ENCODE data around the gene ARRDC1.
"Not testable (repeated sequence)": the region's sequence is repeated elsewhere in the genome, so short reads cannot be mapped to it uniquely, and the experiment has no call there.

ARRDC1 gene

DNA sequence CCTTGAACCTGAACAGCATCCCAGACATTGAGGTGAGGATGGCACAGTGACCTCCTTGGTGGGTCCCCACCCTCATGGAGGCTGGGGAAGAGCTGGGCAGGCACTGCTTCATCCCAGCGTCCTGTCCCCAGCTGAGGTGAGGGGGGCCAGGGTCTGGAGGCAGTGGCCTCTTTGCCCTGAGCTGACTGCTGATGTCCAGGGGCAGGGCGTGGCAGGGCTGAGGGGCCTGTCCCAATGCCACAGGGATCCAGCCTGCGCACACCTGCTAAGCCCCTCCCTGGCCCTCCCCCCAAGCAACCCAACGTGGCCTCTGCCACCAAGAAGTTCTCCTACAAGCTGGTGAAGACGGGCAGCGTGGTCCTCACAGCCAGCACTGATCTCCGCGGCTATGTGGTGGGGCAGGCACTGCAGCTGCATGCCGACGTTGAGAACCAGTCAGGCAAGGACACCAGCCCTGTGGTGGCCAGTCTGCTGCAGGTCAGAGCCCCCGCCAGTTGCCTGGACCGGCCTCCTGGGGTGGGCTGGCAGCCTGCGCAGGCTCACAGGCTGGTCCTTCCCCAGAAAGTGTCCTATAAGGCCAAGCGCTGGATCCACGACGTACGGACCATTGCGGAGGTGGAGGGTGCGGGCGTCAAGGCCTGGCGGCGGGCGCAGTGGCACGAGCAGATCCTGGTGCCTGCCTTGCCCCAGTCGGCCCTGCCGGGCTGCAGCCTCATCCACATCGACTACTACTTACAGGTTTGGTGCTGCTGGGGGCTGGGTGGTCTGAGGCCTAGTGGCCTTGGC, 8.4 kb downstream of the ARRDC1 start:
- DNase-seq, result no peak

DNA sequence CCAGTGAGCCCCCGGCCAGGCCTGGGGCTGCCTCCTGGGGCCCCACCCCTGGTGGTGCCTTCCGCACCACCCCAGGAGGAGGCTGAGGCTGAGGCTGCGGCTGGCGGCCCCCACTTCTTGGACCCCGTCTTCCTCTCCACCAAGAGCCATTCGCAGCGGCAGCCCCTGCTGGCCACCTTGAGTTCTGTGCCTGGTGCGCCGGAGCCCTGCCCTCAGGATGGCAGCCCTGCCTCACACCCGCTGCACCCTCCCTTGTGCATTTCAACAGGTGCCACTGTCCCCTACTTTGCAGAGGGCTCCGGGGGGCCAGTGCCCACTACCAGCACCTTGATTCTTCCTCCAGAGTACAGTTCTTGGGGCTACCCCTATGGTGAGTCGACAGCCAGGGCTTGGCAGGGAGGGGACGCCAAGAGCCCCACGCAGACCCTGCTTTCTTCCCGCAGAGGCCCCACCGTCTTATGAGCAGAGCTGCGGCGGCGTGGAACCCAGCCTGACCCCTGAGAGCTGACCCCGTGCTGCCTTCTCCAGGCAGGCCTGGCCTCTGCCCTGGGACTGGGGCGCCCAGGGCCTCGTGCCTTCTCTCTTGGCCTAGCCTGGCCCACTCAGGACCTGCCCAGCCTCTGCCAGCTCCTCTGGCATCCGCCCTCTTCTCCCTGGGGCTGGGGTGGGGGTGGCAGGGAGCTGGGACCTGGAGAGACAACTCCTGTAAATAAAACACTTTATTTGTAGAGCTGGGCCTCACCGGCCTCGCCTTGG, 9.3 kb downstream of the ARRDC1 start:
- no peak for DNase-seq

GRCh38 chr9:137615387-137615871, 9.9 kb downstream of the ARRDC1 start:
- DNase-seq, result no peak

DNA sequence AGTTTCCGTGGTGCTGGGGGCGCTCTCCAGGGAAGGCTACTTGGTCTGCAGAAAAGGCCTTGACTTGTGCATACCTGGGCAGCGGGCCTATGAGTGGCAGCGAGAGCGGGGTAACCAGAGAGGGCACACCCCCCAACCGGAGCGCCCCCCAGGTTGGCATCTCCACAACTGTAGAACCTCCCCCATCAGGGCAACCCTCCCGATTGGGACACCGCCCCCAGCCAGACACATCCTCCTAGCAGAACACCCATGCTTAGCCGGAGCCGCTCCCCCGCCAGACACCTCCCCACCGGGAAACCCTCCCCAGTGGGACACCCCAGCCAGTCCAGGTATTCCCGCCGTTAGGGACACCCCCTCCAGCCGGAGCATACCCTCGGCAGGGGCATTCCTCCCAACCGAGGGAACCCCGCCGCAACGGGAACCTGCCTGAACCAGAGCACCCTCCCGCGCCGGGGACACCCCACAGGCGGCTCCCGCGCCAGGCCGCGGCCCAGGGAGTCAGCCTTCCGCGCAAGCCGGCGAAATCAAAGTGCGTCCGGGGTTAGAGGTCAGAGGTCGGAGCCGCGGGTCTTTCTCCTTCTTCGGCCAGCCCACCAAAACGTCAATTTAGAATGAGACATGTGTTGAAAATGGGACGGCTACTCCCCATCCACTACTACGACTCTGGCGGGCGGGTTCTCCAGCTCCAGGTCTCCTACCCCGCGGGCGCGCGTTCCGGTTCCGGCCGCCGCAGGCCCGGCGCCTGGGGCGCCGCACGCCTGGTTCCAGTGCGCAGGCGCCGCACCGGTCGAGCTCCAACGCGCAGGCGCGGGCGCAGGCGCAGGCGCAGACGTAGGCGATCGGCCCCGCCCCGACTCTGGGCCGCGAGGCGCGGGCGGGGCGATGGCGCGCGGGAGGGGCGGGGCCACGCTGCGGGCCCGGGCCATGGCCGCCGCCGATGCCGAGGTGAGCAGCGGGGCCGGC, 12.9 kb downstream of the ARRDC1 start, which contains the start of gene EHMT1:
Gene EHMT1 (plus strand): TSS at position 901 of the 963 bp plus-strand sequence. CDS start 24 bp downstream, at position 925.
- DNase-seq, result peak; percentile 85

- DNase-seq, result peak; percentile 19
Observed at GRCh38 chr9:137619240-137620047, 14.0 kb downstream of the ARRDC1 start.

- no peak for DNase-seq
Observed at GRCh38 chr9:137620048-137620405, 14.5 kb downstream of the ARRDC1 start.

- DNase-seq, result no peak
Observed at GRCh38 chr9:137620581-137620980, 15.1 kb downstream of the ARRDC1 start.

GRCh38 chr9:137621131-137621757, 15.8 kb downstream of the ARRDC1 start:
- no peak for DNase-seq

DNA sequence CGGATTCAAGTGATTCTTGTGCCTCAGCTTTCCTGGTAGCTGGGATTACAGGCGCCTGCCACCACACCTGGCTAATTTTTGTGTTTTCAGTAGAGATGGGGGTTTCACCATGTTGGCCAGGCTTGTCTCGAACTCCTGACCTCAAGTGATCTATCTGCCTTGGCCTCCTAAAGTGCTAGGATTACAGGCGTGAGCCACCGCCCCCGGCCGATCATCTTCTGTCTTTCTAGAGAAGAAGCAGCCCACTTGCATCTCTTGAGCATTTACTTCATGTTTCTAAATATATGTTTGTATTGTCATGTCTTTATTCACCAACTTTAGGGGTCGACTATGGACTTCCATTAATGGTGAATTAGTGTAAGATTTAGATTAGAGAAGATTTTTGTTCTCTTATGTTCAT, 16.7 kb downstream of the ARRDC1 start:
- not testable (repeated sequence) for DNase-seq

- DNase-seq, result no peak
Observed at GRCh38 chr9:137626464-137626863, 21.0 kb downstream of the ARRDC1 start.

- DNase-seq, result not testable (repeated sequence)
Observed at GRCh38 chr9:137627406-137627805, 21.9 kb downstream of the ARRDC1 start.

DNA sequence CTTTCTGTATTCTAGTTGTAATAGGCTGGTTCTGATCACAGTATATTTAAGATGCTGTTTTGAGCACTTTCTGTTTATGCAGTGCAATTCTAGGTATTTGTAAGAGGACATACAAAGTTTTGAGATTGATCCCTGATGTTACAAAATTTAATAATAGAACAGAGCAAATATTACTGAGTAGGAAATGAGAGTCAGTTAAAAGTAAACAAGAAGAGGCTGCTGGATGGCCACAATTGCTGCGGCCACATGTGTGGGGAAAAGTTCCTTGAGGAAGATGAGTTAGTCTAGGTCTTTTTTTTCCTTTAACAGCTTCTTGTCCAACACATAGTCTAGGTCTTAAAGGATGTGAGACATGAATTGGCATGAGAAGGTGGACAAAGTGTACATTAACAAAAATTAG, 24.6 kb downstream of the ARRDC1 start:
- DNase-seq, result no peak

GRCh38 chr9:137630679-137631078, 25.2 kb downstream of the ARRDC1 start:
- DNase-seq, result no peak

GRCh38 chr9:137631345-137632229, 26.1 kb downstream of the ARRDC1 start:
- no peak for DNase-seq

DNA sequence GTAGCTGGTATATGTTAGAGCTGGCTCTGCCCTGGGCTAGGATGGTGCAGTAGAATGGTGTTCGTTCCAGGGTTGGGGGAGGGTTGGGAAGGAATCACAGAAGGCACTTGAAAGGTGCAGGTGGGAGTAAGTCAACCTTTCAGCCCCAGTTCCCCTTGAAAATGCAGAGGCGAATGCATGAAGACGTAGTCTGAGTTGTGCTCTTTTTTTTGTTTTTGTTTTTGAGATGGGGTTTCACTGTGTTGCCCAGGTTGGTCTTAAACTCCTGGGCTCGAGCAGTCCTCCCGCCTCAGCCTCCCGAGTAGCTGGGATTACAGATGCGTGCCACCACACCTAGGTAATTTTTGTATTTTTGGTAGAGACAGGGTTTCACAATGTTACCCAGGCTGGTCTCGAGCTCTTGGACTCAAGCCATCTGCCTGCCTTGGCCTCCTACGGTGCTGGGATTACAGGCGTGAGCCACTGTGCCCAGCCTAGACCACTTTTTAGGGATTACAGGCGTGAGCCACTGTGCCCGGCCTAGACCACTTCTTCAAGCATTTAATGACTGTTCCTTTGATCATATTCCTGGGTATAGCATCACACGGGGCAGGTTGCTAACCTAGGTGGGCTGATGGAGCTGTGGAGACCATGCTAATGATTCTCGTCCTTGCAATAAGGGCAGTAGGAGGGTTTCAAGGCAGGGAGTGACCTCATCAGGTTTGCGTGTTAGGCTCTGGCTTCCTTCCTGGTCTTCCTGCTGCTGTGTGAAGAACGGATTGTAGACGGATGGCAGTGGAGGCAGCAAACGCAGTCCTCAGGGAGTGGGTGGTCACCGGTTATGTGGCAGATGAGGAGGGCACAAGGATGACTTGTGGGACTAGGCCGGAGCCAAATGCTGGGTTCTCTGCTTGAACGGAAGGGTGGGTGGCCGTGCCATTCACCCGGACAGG, 27.0 kb downstream of the ARRDC1 start:
- no peak for DNase-seq

DNA sequence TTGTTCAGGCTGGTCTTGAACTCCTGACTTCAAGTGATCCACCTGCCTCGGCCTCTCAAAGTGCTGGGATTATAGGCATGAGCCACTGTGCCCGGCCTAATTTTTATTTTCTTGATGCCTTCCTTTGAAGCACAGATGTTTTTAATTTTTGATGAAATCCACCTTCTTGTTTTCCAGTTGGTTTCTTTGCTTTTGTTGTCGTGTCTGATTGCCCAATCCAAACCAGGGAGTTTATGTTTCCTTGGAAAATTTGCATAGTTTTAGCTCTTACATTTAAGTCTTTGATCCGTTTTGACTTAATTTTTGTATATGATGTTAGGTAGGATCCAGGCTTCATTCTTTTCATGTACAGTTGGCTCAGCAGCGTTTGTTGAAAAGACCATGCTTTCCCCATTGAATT, 28.5 kb downstream of the ARRDC1 start:
- no peak for DNase-seq

- no peak for DNase-seq
Observed at GRCh38 chr9:137638680-137639079, 33.2 kb downstream of the ARRDC1 start.

GRCh38 chr9:137639303-137640051, 34.0 kb downstream of the ARRDC1 start:
- no peak for DNase-seq
